Measurements from ENCODE around the gene HBA1.
A peak's percentile ranks its signal among the peaks of the same experiment; 100 is the strongest.

HBA1 gene

DNA sequence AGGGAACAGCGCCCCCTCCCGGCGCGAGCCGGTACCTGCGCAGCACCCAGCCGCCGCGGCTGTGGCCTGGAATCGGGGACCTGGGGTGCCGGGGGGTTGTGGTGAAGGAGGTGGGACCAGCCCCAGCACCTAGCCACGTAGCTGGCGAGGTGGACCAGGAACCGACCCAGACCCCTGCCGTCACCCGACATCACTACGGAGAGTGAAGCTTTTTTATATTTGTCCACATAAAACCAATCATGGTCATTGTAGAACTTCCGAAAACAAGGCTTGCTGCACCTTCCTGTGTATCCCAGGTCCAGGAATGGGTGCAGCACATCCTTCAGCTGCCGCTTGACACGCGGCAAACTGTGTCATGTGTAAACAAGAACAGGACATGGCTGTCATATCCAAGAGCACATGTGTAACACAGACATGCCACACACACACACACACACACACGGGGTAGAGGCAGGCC lies 5.1 kb downstream of the HBA1 start:
- Histone ChIP-seq H3K27me3 (peaks cover 50% of the 10 kb centered on the region), H3K36me3 (peaks cover 28% of the 10 kb centered on the region), H3K9me3 (no peaks in the 10 kb centered on the region), H4K20me1 (peaks cover 84% of the 10 kb centered on the region), H3K4me2 (peak overlapping the region; percentile 96), H3K4me1 (peaks cover 12% of the 10 kb centered on the region), H3K4me3 (peak overlapping the region; percentile 60), H3K27ac (no peak overlapping the region), H3K9ac (no peak overlapping the region)
- no peak for TF ChIP-seq Cebpa-rat (IDR thresholded peaks at IDR 0.05)

DNA sequence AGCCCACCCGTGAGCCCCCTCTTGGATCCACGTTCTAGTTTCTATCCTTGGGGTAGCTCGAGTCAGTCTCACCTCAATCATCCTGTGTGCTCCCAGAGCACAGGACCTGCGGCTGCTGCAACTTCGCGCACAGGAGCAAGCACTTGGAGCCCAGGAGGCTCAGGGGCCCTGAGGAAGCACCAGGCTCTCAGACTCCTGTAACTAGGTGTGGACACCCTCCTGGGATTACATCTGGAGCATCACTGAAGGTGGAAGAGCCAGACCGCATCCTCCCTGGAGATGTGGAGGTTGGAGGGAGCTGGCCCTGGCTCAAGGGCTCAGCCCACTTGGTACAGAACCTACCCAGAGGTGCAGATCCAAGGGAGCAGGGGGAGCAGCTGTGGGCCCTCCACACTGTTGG lies 6.5 kb downstream of the HBA1 start:
- H3K9ac ChIP-seq, result no peak overlapping the region
- no peak overlapping the region for H3K27ac ChIP-seq
- peaks cover 38% of the 10 kb centered on the region for H3K27me3 ChIP-seq
- H3K4me3 ChIP-seq, result no peak overlapping the region
- H3K9me3 ChIP-seq, result no peaks in the 10 kb centered on the region
- H3K4me1 ChIP-seq, result peaks cover 12% of the 10 kb centered on the region
- no peak overlapping the region for H3K4me2 ChIP-seq
- H3K36me3 ChIP-seq, result peaks cover 39% of the 10 kb centered on the region
- peaks cover 84% of the 10 kb centered on the region for H4K20me1 ChIP-seq
- TF ChIP-seq Cebpa-rat (IDR thresholded peaks at IDR 0.05), result no peak

DNA sequence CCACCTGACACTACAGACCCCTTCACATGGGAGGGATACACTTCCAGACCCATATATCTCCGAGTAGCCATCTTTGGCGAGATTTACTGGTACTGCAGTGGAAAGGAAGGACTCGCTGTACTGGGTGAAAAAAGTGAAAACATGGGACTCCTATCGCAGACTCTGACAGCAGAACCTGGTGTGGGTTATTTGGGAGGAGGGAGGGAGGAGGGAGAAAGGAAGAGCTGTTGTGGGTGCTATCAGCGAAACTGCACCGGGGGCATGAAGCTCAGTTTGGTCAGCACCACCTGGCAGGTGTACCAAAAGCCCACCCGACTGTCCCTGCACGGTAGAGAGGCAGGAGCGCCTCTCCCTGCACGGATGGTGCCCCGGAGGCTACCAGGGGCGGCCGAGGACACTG lies 8.7 kb downstream of the HBA1 start:
- H3K27ac ChIP-seq, result no peak overlapping the region
- peaks cover 12% of the 10 kb centered on the region for H3K4me1 ChIP-seq
- H3K4me3 ChIP-seq, result no peak overlapping the region
- TF ChIP-seq Cebpa-rat (IDR thresholded peaks at IDR 0.05), result no peak
- peaks cover 15% of the 10 kb centered on the region for H3K27me3 ChIP-seq
- peaks cover 86% of the 10 kb centered on the region for H4K20me1 ChIP-seq
- H3K36me3 ChIP-seq, result peaks cover 61% of the 10 kb centered on the region
- no peaks in the 10 kb centered on the region for H3K9me3 ChIP-seq
- H3K4me2 ChIP-seq, result no peak overlapping the region
- no peak overlapping the region for H3K9ac ChIP-seq

DNA sequence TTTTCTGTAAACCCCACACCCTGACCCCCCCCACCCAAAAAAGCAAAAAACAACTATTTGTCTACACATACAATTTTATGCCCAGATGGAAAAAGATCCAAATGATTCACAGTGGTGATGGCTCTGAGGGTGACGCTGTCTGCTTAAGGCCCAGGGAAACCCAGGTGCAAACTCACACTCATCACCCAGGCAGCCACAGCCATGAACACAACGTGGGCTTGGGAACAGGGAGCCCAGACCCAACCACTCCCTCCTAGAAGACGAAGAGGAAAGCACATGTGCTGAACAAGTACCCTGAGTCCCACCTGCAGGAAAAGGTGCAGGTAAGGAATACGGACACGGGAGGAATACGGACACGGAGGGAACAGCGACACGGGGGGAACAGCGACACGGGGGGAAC lies 9.2 kb downstream of the HBA1 start:
- Histone ChIP-seq H3K36me3 (peaks cover 66% of the 10 kb centered on the region), H4K20me1 (peaks cover 86% of the 10 kb centered on the region), H3K27ac (no peak overlapping the region), H3K4me3 (no peak overlapping the region), H3K9ac (no peak overlapping the region), H3K9me3 (no peaks in the 10 kb centered on the region), H3K4me2 (no peak overlapping the region), H3K4me1 (peaks cover 10% of the 10 kb centered on the region), H3K27me3 (peaks cover 11% of the 10 kb centered on the region)
- TF ChIP-seq Cebpa-rat (IDR thresholded peaks at IDR 0.05), result no peak

- H3K36me3 ChIP-seq, result peaks cover 82% of the 10 kb centered on the region
- no peaks in the 10 kb centered on the region for H3K27me3 ChIP-seq
- no peaks in the 10 kb centered on the region for H3K4me1 ChIP-seq
- peaks cover 88% of the 10 kb centered on the region for H4K20me1 ChIP-seq
- TF ChIP-seq Cebpa-rat (IDR thresholded peaks at IDR 0.05), result no peak
- no peak overlapping the region for H3K9ac ChIP-seq
- H3K27ac ChIP-seq, result no peak overlapping the region
- H3K4me3 ChIP-seq, result no peak overlapping the region
- H3K9me3 ChIP-seq, result no peaks in the 10 kb centered on the region
- H3K4me2 ChIP-seq, result no peak overlapping the region
Measured at GRCh38 chr16:187330-187729, 10.8 kb downstream of the HBA1 start.

- peaks cover 87% of the 10 kb centered on the region for H4K20me1 ChIP-seq
- no peak overlapping the region for H3K4me3 ChIP-seq
- no peak overlapping the region for H3K4me2 ChIP-seq
- no peak for TF ChIP-seq Cebpa-rat (IDR thresholded peaks at IDR 0.05)
- H3K27me3 ChIP-seq, result no peaks in the 10 kb centered on the region
- no peak overlapping the region for H3K27ac ChIP-seq
- peaks cover 89% of the 10 kb centered on the region for H3K36me3 ChIP-seq
- no peaks in the 10 kb centered on the region for H3K9me3 ChIP-seq
- no peaks in the 10 kb centered on the region for H3K4me1 ChIP-seq
- H3K9ac ChIP-seq, result no peak overlapping the region
Measured at GRCh38 chr16:188674-189073, 12.2 kb downstream of the HBA1 start.

DNA sequence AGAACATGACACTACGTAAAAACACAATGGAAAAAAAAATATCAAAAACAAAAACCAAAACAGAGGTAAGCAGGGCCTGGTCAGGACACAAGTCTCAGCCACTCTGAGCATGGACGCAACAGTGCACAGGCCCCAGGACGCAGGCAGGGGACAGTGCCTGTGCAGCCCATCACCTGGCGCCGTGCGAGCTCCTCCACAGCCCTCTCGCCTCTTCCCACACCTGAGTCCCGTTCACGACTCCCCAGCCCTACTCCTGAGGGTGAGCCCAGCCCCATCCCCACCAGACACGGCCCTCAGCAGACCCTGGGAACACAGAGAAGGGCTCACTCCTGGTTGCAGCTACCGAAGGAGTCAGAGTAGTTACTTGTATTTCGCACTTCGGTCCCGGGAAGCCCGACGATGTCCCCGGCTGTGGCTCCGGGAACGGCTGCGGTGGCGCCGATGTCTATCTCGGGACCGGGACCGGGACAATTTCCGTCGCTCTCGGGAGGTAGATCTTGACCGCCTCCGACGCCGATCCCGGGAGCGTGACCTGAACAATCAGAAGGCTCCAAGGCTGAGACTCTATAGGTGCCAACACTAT lies 13.2 kb downstream of the HBA1 start:
- H3K27me3 ChIP-seq, result no peaks in the 10 kb centered on the region
- no peak overlapping the region for H3K4me3 ChIP-seq
- no peak overlapping the region for H3K4me2 ChIP-seq
- peaks cover 89% of the 10 kb centered on the region for H3K36me3 ChIP-seq
- H3K4me1 ChIP-seq, result no peaks in the 10 kb centered on the region
- no peak overlapping the region for H3K27ac ChIP-seq
- H4K20me1 ChIP-seq, result peaks cover 87% of the 10 kb centered on the region
- H3K9me3 ChIP-seq, result no peaks in the 10 kb centered on the region
- H3K9ac ChIP-seq, result no peak overlapping the region
- no peak for TF ChIP-seq Cebpa-rat (IDR thresholded peaks at IDR 0.05)

DNA sequence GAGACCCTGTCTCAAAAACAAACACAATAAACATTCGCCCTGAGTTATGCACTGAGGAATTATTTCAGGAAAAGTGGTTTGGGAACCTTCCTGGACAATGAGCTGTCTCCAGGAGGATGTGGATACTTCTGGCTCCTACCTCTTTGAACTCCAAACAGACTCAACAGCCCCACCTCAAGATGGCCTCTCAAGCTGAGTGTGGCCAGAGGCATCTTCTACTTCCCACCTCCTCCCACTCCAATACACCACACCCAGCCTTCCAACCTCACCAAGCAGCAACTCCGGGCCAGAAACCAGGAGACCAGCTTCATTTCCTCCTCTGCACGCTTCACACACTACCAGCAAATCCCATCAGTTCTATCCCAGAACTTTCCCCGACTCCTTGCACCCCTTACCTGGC lies 15.4 kb downstream of the HBA1 start:
- Histone ChIP-seq H3K4me1 (no peaks in the 10 kb centered on the region), H3K27ac (no peak overlapping the region), H3K9me3 (no peaks in the 10 kb centered on the region), H3K9ac (no peak overlapping the region), H3K36me3 (peaks cover 99% of the 10 kb centered on the region), H3K4me3 (no peak overlapping the region), H3K27me3 (no peaks in the 10 kb centered on the region), H3K4me2 (no peak overlapping the region), H4K20me1 (peaks cover 97% of the 10 kb centered on the region)
- no peak for TF ChIP-seq Cebpa-rat (IDR thresholded peaks at IDR 0.05)

- Histone ChIP-seq H3K27me3 (no peaks in the 10 kb centered on the region), H3K9ac (no peak overlapping the region), H3K4me2 (no peak overlapping the region), H4K20me1 (peaks cover 99% of the 10 kb centered on the region), H3K9me3 (no peaks in the 10 kb centered on the region), H3K4me1 (no peaks in the 10 kb centered on the region), H3K4me3 (no peak overlapping the region), H3K27ac (no peak overlapping the region), H3K36me3 (peaks cover 100% of the 10 kb centered on the region)
- no peak for TF ChIP-seq Cebpa-rat (IDR thresholded peaks at IDR 0.05)
Measured at GRCh38 chr16:192686-193085, 16.2 kb downstream of the HBA1 start.

- TF ChIP-seq Cebpa-rat (IDR thresholded peaks at IDR 0.05), result no peak
- Histone ChIP-seq H3K27me3 (no peaks in the 10 kb centered on the region), H3K27ac (no peak overlapping the region), H3K4me2 (no peak overlapping the region), H3K9me3 (no peaks in the 10 kb centered on the region), H3K4me1 (no peaks in the 10 kb centered on the region), H3K9ac (no peak overlapping the region), H3K4me3 (no peak overlapping the region), H4K20me1 (peaks cover 95% of the 10 kb centered on the region), H3K36me3 (peaks cover 100% of the 10 kb centered on the region)
Measured at GRCh38 chr16:193441-193840, 17.0 kb downstream of the HBA1 start.

DNA sequence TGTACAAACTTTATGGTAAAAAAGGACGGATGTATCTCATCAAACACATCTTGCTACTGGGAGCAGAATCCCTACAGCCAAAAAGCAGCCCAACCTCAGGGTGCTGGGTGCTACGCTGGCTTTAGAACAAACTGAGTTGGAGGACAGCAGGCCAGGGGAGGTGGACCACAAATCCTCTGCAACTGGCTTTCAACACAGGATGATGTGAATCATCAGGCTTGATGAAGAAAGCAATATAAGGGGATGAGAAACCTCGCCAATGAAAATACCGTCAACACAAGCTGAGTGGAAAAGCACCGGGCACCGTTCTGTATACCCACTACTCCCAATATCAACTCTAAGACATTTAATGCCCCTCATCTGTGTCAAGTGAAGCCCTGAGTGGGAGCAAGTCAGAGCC lies 18.0 kb downstream of the HBA1 start:
- Histone ChIP-seq H3K4me3 (no peak overlapping the region), H4K20me1 (peaks cover 95% of the 10 kb centered on the region), H3K36me3 (peaks cover 100% of the 10 kb centered on the region), H3K9me3 (no peaks in the 10 kb centered on the region), H3K9ac (no peak overlapping the region), H3K27me3 (no peaks in the 10 kb centered on the region), H3K4me1 (no peaks in the 10 kb centered on the region), H3K27ac (no peak overlapping the region), H3K4me2 (no peak overlapping the region)
- no peak for TF ChIP-seq Cebpa-rat (IDR thresholded peaks at IDR 0.05)

All from BLaER1 (cell line).